CD14-positive monocyte (primary cell): ENCODE results near the gene PTPN12. TPM values are rescaled to one million over a fixed set of nuclear protein-coding genes. Genes with fewer than 3 reads are reported as not detected.

Experiments
- DNase-seq, 3 donors: peaks; one replicate each; pipeline ENCODE4 v3.0.0-alpha.2; 2011 to 2022
- H2AFZ ChIP-seq: 2 replicates; pipeline ENCODE4 v1.6.0; 2012; ENCODE audit warnings: mild to moderate bottlenecking, low read depth, low read length, inconsistent platforms; ENCODE audit not compliant: insufficient read depth, poor library complexity, severe bottlenecking
- H3K27ac ChIP-seq, 2 donors: 1 replicate in 1 of 2; 2 replicates in 1 of 2; pipeline ENCODE4 v1.5.1; 2012 to 2013; ENCODE audit warnings: low read length in 2 of 2, control low read depth in 1 of 2, inconsistent platforms in 1 of 2, low read depth in 1 of 2, mild to moderate bottlenecking in 1 of 2
- H3K27me3 ChIP-seq, 2 donors: one replicate each; pipeline versions ENCODE4 v1.6.0 to v1.6.1; 2011 to 2013; ENCODE audit warnings: low read length in 2 of 2; ENCODE audit not compliant: control insufficient read depth in 2 of 2, insufficient read depth in 2 of 2
- H3K36me3 ChIP-seq, 2 donors: replicated peaks in 1 of 2; 1 replicate in 1 of 2; 2 replicates in 1 of 2; pipeline versions ENCODE4 v1.5.1 to v1.6.1; 2012 to 2013; ENCODE audit warnings: low read length in 2 of 2, control low read depth in 1 of 2, inconsistent platforms in 1 of 2, mild to moderate bottlenecking in 1 of 2; ENCODE audit not compliant: insufficient read depth in 2 of 2, control insufficient read depth in 1 of 2
- H3K4me1 ChIP-seq, 2 donors: 1 replicate in 1 of 2; 2 replicates in 1 of 2; pipeline versions ENCODE4 v1.5.1 to v1.6.1; 2012 to 2013; ENCODE audit warnings: low read length in 2 of 2, control low read depth in 1 of 2, inconsistent platforms in 1 of 2, mild to moderate bottlenecking in 1 of 2, moderate library complexity in 1 of 2; ENCODE audit not compliant: insufficient read depth in 2 of 2, control insufficient read depth in 1 of 2
- H3K4me2 ChIP-seq: replicated peaks from 2 replicates; pipeline ENCODE3; 2012; ENCODE audit warnings: low read length, moderate library complexity, mild to moderate bottlenecking; ENCODE audit not compliant: poor library complexity, severe bottlenecking; ENCODE audit errors: extremely low read depth
- H3K4me3 ChIP-seq, 3 experiments: fragments of 200-600 bp in 1 of 3; sonication (generic) in 1 of 3; replicated peaks in 1 of 3; 1 replicate in 2 of 3; 2 replicates in 1 of 3; pipeline ENCODE4 v1.5.1; 2011 to 2013; ENCODE audit warnings: low read length in 3 of 3, mild to moderate bottlenecking in 3 of 3, control low read depth in 2 of 3, low read depth in 2 of 3, inconsistent platforms in 1 of 3, moderate library complexity in 1 of 3
- H3K79me2 ChIP-seq: 2 replicates; pipeline ENCODE4 v1.6.0; 2012; ENCODE audit warnings: mild to moderate bottlenecking, control low read depth, inconsistent platforms, low read length, moderate library complexity; ENCODE audit not compliant: insufficient read depth
- H3K9ac ChIP-seq: 2 replicates; pipeline ENCODE4 v1.6.0; 2017; ENCODE audit warnings: low read length, mild to moderate bottlenecking; ENCODE audit not compliant: insufficient read depth, poor library complexity, severe bottlenecking
- H3K9me3 ChIP-seq, 2 donors: replicated peaks in 1 of 2; 1 replicate in 1 of 2; 2 replicates in 1 of 2; pipeline versions ENCODE4 v1.5.1 to v1.6.1; 2012 to 2013; ENCODE audit warnings: low read length in 2 of 2, control low read depth in 1 of 2; ENCODE audit not compliant: control insufficient read depth in 1 of 2, insufficient read depth in 1 of 2
- H4K20me1 ChIP-seq: 2 replicates; pipeline ENCODE4 v1.6.0; 2012; ENCODE audit warnings: mild to moderate bottlenecking, low read length, control low read depth, moderate library complexity; ENCODE audit not compliant: insufficient read depth
- H3K27ac Mint-ChIP-seq, 7 donors: one replicate each; pipeline ENCODE4 v1.8.0; 2020; ENCODE audit warnings: mild to moderate bottlenecking in 7 of 7, mixed read lengths in 7 of 7, moderate library complexity in 6 of 7, inconsistent platforms in 2 of 7
- H3K27me3 Mint-ChIP-seq, 3 donors: one replicate each; pipeline ENCODE4 v1.8.0; 2021 to 2022; ENCODE audit warnings: low read depth in 3 of 3, mild to moderate bottlenecking in 3 of 3, mixed read lengths in 3 of 3, moderate library complexity in 3 of 3, inconsistent platforms in 1 of 3
- H3K36me3 Mint-ChIP-seq, 2 donors: one replicate each; pipeline ENCODE4 v1.8.0; 2020; ENCODE audit warnings: mixed read lengths in 2 of 2, inconsistent platforms in 1 of 2, mild to moderate bottlenecking in 1 of 2
- H3K4me1 Mint-ChIP-seq: one replicate; pipeline ENCODE4 v1.8.0; 2020; ENCODE audit warnings: mild to moderate bottlenecking, mixed read lengths
- H3K4me3 Mint-ChIP-seq, 2 donors: one replicate each; pipeline ENCODE4 v1.8.0; 2020; ENCODE audit warnings: mild to moderate bottlenecking in 2 of 2, mixed read lengths in 2 of 2, moderate library complexity in 1 of 2
- H3K9me3 Mint-ChIP-seq, 7 donors: one replicate each; pipeline ENCODE4 v1.8.0; 2020 to 2022; ENCODE audit warnings: mixed read lengths in 7 of 7, mild to moderate bottlenecking in 6 of 7, moderate library complexity in 6 of 7, inconsistent platforms in 2 of 7
- WGBS: methylation state at CpG from one replicate; pipeline ENCODE4 v1.1.5; 2013; ENCODE audit warnings: missing lambda C conversion rate; ENCODE audit not compliant: insufficient coverage; 5-methylcytosine and 5-hydroxymethylcytosine counted together
- intact Hi-C, 2 donors: fragments of 100-400 bp; cut with micrococcal nuclease; formaldehyde crosslinking; loops; one replicate each; pipeline versions ENCODE4 v1.15.0 to v1.15.1; 2023
- polyA plus RNA-seq, 3 donors: library from polyadenylated mRNA; depleted of rRNA in 1 of 3; unstranded in 2 of 3; stranded (reverse) in 1 of 3; fragments of 300-500 nt in 2 of 3; fragments of >200 nt in 1 of 3; fragmentation: Illumina TruSeq in 2 of 3; gene quantifications; 1 replicate in 2 of 3; 2 replicates in 1 of 3; pipeline ENCODE4 v1.2.3, GENCODE V29; 2012 to 2021
- TF ChIP-seq, protein P1 (sequence below): fragments of 200-600 bp; IDR thresholded peaks from one replicate; pipeline ENCODE4 v1.8.0; 2022; ENCODE audit warnings: antibody characterized with exemption, mild to moderate bottlenecking

Gene PTPN12
- polyA plus RNA-seq, 3 donors, result 6.6 to 36.7 (median 11.8) TPM

- no peaks in the 10 kb centered on the region for H3K79me2 ChIP-seq
- H3K4me1 Mint-ChIP-seq, result no peaks in the 10 kb centered on the region
- no peak overlapping the region for H3K9ac ChIP-seq
- H3K9me3 ChIP-seq, result no peaks in the 10 kb centered on the region
- H4K20me1 ChIP-seq, result no peaks in the 10 kb centered on the region
- no peak overlapping the region for H2AFZ ChIP-seq
- intact Hi-C loops, result no loop called here
- WGBS, result no CpG with 5 or more reads among the region's 5 CpGs
- peaks cover 2 to 18% of the 10 kb centered on the region in 2 donors for H3K36me3 Mint-ChIP-seq
- no peak overlapping the region for H3K4me3 ChIP-seq
- H3K27ac ChIP-seq, result no peak overlapping the region
- H3K27ac Mint-ChIP-seq, result no peak overlapping the region
- H3K27me3 Mint-ChIP-seq, result peaks cover 0 to 2% (median 1%) of the 10 kb centered on the region in 3 donors
- peaks cover 0 to 4% of the 10 kb centered on the region in 2 donors for H3K36me3 ChIP-seq
- H3K9me3 Mint-ChIP-seq, result no peaks in the 10 kb centered on the region
- TF ChIP-seq, protein P1, sequence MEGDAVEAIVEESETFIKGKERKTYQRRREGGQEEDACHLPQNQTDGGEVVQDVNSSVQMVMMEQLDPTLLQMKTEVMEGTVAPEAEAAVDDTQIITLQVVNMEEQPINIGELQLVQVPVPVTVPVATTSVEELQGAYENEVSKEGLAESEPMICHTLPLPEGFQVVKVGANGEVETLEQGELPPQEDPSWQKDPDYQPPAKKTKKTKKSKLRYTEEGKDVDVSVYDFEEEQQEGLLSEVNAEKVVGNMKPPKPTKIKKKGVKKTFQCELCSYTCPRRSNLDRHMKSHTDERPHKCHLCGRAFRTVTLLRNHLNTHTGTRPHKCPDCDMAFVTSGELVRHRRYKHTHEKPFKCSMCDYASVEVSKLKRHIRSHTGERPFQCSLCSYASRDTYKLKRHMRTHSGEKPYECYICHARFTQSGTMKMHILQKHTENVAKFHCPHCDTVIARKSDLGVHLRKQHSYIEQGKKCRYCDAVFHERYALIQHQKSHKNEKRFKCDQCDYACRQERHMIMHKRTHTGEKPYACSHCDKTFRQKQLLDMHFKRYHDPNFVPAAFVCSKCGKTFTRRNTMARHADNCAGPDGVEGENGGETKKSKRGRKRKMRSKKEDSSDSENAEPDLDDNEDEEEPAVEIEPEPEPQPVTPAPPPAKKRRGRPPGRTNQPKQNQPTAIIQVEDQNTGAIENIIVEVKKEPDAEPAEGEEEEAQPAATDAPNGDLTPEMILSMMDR, result no peak
- H3K4me2 ChIP-seq, result no peak overlapping the region
- DNase-seq, result no peak
- no peaks in the 10 kb centered on the region for H3K27me3 ChIP-seq
- H3K4me1 ChIP-seq, result no peaks in the 10 kb centered on the region
- H3K4me3 Mint-ChIP-seq, result no peak overlapping the region
These were observed 137.8 kb downstream of the PTPN12 start for GRCh38 chr7:77674878-77675277.

- Histone ChIP-seq H3K27ac (no peak overlapping the region), H3K4me2 (no peak overlapping the region), H2AFZ (no peak overlapping the region), H4K20me1 (no peaks in the 10 kb centered on the region), H3K36me3 (peaks cover 5 to 25% of the 10 kb centered on the region in 2 donors), H3K79me2 (no peaks in the 10 kb centered on the region), H3K4me1 (peaks cover under 1 to 2% of the 10 kb centered on the region in 2 donors), H3K9ac (no peak overlapping the region), H3K27me3 (no peaks in the 10 kb centered on the region), H3K4me3 (no peak overlapping the region), H3K9me3 (no peaks in the 10 kb centered on the region)
- intact Hi-C loops, result no loop called here
- H3K27me3 Mint-ChIP-seq, result peaks cover 0 to 1% (median 0%) of the 10 kb centered on the region in 3 donors
- H3K4me1 Mint-ChIP-seq, result peaks cover 5% of the 10 kb centered on the region
- TF ChIP-seq, protein P1, result no peak
- H3K9me3 Mint-ChIP-seq, result peaks cover 0 to 3% (median 0%) of the 10 kb centered on the region in 7 donors
- no peak overlapping the region for H3K27ac Mint-ChIP-seq
- DNase-seq, result no peak
- peaks cover 12 to 29% of the 10 kb centered on the region in 2 donors for H3K36me3 Mint-ChIP-seq
- H3K4me3 Mint-ChIP-seq, result no peak overlapping the region
These were observed 142.5 kb downstream of the PTPN12 start for GRCh38 chr7:77679608-77680007.
